Measurements from ENCODE around the gene LBP.

DNA sequence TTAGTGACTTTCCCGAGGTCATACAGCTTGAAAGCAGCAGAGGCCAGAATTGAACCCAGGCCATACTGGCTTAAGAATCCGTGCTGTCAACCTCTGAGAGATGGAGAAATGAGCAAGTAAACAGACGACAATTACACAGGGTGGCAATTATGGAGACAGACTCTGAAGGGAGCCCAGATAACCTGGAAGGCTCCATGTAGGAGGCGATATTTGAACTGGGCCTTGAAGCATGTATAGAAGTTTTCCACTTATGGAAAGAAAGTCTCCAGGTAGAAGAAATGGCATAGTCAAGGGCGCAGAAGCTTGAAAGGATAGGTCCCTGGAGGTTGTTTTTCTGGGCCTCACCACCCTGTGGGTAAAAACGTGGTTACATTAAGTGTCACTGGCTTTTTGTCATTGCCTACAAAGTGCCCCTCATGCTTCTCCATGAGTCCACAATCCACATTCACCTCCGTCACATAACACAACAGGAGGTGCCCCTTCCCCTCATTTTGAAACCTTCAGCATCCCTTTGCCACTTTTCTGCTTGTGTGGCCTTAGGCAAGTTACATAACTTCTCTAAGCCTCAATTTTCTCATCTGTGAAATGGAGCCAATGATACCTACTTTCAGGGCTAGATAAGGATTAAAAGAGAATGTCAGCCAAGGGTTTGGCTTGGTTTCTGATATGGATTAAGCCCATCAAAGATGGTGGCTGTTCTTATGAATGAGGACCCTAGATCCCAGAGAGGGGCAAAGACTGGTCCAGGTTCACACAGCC lies 48.2 kb upstream of the LBP start:
- TF ChIP-seq, protein P1, sequence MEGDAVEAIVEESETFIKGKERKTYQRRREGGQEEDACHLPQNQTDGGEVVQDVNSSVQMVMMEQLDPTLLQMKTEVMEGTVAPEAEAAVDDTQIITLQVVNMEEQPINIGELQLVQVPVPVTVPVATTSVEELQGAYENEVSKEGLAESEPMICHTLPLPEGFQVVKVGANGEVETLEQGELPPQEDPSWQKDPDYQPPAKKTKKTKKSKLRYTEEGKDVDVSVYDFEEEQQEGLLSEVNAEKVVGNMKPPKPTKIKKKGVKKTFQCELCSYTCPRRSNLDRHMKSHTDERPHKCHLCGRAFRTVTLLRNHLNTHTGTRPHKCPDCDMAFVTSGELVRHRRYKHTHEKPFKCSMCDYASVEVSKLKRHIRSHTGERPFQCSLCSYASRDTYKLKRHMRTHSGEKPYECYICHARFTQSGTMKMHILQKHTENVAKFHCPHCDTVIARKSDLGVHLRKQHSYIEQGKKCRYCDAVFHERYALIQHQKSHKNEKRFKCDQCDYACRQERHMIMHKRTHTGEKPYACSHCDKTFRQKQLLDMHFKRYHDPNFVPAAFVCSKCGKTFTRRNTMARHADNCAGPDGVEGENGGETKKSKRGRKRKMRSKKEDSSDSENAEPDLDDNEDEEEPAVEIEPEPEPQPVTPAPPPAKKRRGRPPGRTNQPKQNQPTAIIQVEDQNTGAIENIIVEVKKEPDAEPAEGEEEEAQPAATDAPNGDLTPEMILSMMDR (IDR thresholded peaks at IDR 0.05): no peak
- TF ChIP-seq POLR2A (IDR thresholded peaks at IDR 0.05): no peak
